Breast epithelium (tissue), 4 donors: ENCODE measurements around the gene GLRX. TPM values are rescaled to one million over a fixed set of nuclear protein-coding genes. Genes with fewer than 3 reads are reported as not detected.
A peak's percentile ranks its signal among the peaks of the same experiment; 100 is the strongest.

Experiments
- DNase-seq, 2 donors: peaks; one replicate each; pipeline ENCODE4 v3.0.0-alpha.2; 2019; ENCODE audit warnings: low spot score in 2 of 2
- H3K27ac ChIP-seq, 2 donors: fragments of 200-600 bp; sonication (generic) in 1 of 2; one replicate each; pipeline ENCODE4 v1.5.1; 2016 to 2019; ENCODE audit warnings: mild to moderate bottlenecking in 1 of 2
- H3K27me3 ChIP-seq, 2 donors: fragments of 200-600 bp; sonication (generic) in 1 of 2; one replicate each; pipeline versions ENCODE4 v1.5.1 to v1.6.0; 2017 to 2019; ENCODE audit warnings: control low read depth in 1 of 2, mild to moderate bottlenecking in 1 of 2
- H3K36me3 ChIP-seq: fragments of 200-600 bp; one replicate; pipeline ENCODE4 v1.5.1; 2019
- H3K4me1 ChIP-seq, 2 donors: fragments of 200-600 bp; sonication (generic); one replicate each; pipeline ENCODE4 v1.5.1; 2016 to 2019; ENCODE audit warnings: control low read depth in 1 of 2
- H3K4me3 ChIP-seq, 3 donors: fragments of 200-600 bp; sonication (generic); 1 replicate in 2 of 3; 2 replicates in 1 of 3; pipeline ENCODE4 v1.5.1; 2016 to 2019; ENCODE audit warnings: mild to moderate bottlenecking in 3 of 3, moderate library complexity in 2 of 3
- H3K9me3 ChIP-seq, 2 donors: fragments of 200-600 bp; sonication (generic) in 1 of 2; one replicate each; pipeline ENCODE4 v1.5.1; 2016 to 2019; ENCODE audit warnings: control low read depth in 1 of 2
- POLR2A ChIP-seq: fragments of 450-650 bp; IDR thresholded peaks from one replicate; pipeline ENCODE4 v1.6.1; 2016; ENCODE audit warnings: antibody characterized with exemption, mild to moderate bottlenecking, moderate library complexity
- POLR2AphosphoS5 ChIP-seq, 3 donors: sonication (generic); formaldehyde crosslinking; IDR thresholded peaks; one replicate each; pipeline ENCODE4 v1.6.1; 2017; ENCODE audit warnings: antibody characterized with exemption in 3 of 3
- intact Hi-C: fragments of 100-400 bp; cut with DNase I; formaldehyde crosslinking; loops from one replicate; pipeline ENCODE4 v1.15.1; 2023; ENCODE audit warnings: low total_unique reads
- total RNA-seq, 3 donors: library from RNA; depleted of rRNA; stranded (reverse); fragments of >200 nt; gene quantifications; one replicate each; pipeline ENCODE4 v1.1.0, GENCODE V29; 2016
- TF ChIP-seq, protein P1 (sequence below), 3 donors: fragments of 450-650 bp; IDR thresholded peaks; one replicate each; pipeline ENCODE4 v1.5.1; 2016 to 2017; ENCODE audit warnings: antibody characterized with exemption in 3 of 3, mild to moderate bottlenecking in 3 of 3, moderate library complexity in 3 of 3

The GLRX gene
- total RNA-seq, 3 donors from 2014 or later: 42.1 to 106 (median 72.8) TPM

GRCh38 chr5:95780597-95780996, 41.9 kb downstream of the GLRX start:
- no peaks in the 10 kb centered on the region for H3K36me3 ChIP-seq
- no peak overlapping the region for H3K4me3 ChIP-seq
- no peak for DNase-seq
- H3K27me3 ChIP-seq: no peaks in the 10 kb centered on the region
- peak overlapping the region; percentile 5 to 32 for H3K27ac ChIP-seq
- TF ChIP-seq POLR2AphosphoS5 (IDR thresholded peaks at IDR 0.05) (no peak), POLR2A (no peak)
- TF ChIP-seq, protein P1, sequence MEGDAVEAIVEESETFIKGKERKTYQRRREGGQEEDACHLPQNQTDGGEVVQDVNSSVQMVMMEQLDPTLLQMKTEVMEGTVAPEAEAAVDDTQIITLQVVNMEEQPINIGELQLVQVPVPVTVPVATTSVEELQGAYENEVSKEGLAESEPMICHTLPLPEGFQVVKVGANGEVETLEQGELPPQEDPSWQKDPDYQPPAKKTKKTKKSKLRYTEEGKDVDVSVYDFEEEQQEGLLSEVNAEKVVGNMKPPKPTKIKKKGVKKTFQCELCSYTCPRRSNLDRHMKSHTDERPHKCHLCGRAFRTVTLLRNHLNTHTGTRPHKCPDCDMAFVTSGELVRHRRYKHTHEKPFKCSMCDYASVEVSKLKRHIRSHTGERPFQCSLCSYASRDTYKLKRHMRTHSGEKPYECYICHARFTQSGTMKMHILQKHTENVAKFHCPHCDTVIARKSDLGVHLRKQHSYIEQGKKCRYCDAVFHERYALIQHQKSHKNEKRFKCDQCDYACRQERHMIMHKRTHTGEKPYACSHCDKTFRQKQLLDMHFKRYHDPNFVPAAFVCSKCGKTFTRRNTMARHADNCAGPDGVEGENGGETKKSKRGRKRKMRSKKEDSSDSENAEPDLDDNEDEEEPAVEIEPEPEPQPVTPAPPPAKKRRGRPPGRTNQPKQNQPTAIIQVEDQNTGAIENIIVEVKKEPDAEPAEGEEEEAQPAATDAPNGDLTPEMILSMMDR (IDR thresholded peaks at IDR 0.05): no peak
- no peaks in the 10 kb centered on the region for H3K9me3 ChIP-seq
- intact Hi-C loops: loop anchor here (5.0 kb wide), 1 partner anchor 67 kb away; no protein-coding TSS in a partner anchor
- no peaks in the 10 kb centered on the region for H3K4me1 ChIP-seq

- TF ChIP-seq, protein P1 (IDR thresholded peaks at IDR 0.05): no peak
- TF ChIP-seq POLR2AphosphoS5 (IDR thresholded peaks at IDR 0.05) (no peak), POLR2A (no peak)
- H3K4me1 ChIP-seq: no peaks in the 10 kb centered on the region
- H3K9me3 ChIP-seq: no peaks in the 10 kb centered on the region
- H3K4me3 ChIP-seq: no peak overlapping the region
- intact Hi-C loops: loop anchor here (5.0 kb wide), 1 partner anchor 68 kb away; no protein-coding TSS in a partner anchor
- no peaks in the 10 kb centered on the region for H3K27me3 ChIP-seq
- H3K36me3 ChIP-seq: no peaks in the 10 kb centered on the region
- peak overlapping the region in 1 of 2 donors; percentile 2 for H3K27ac ChIP-seq
- DNase-seq: no peak
Measured at GRCh38 chr5:95779611-95780010, 42.9 kb downstream of the GLRX start.

- Histone ChIP-seq H3K9me3 (no peaks in the 10 kb centered on the region), H3K4me3 (no peak overlapping the region), H3K4me1 (no peaks in the 10 kb centered on the region), H3K27ac (peak overlapping the region; percentile 2 to 10), H3K36me3 (no peaks in the 10 kb centered on the region), H3K27me3 (no peaks in the 10 kb centered on the region)
- intact Hi-C loops: no loop called here
- TF ChIP-seq, protein P1 (IDR thresholded peaks at IDR 0.05): no peak
- TF ChIP-seq POLR2A: no peak
- no peak for TF ChIP-seq POLR2AphosphoS5 (IDR thresholded peaks at IDR 0.05)
- no peak for DNase-seq
Measured at GRCh38 chr5:95778713-95779436, 43.7 kb downstream of the GLRX start.

DNA sequence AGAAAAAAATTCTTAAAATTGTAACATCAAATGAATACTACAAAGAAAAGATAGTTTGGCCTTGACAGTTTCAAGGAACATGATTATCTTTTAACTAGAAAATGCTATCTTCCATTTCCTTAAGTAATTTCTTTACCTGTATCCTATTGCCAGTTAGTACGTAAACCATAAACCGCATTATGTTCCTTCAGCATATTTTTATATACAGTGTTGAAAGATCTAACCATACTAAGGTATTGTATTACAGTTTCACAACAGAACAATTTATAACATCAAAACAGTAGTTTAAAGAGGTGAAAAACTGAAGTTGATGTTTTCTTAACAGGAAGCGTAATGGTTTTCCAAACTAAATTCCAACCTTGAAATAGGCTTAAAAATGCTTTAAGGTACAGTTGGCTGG, 45.1 kb downstream of the GLRX start:
- TF ChIP-seq POLR2A (no peak), POLR2AphosphoS5 (IDR thresholded peaks at IDR 0.05) (no peak)
- TF ChIP-seq, protein P1 (IDR thresholded peaks at IDR 0.05): no peak
- intact Hi-C loops: no loop called here
- Histone ChIP-seq H3K27me3 (no peaks in the 10 kb centered on the region), H3K9me3 (no peaks in the 10 kb centered on the region), H3K36me3 (no peaks in the 10 kb centered on the region), H3K4me1 (no peaks in the 10 kb centered on the region), H3K27ac (no peak overlapping the region), H3K4me3 (no peak overlapping the region)
- DNase-seq: no peak

GRCh38 chr5:95773335-95774059, 49.0 kb downstream of the GLRX start:
- no peaks in the 10 kb centered on the region for H3K4me1 ChIP-seq
- H3K9me3 ChIP-seq: no peaks in the 10 kb centered on the region
- no peaks in the 10 kb centered on the region for H3K36me3 ChIP-seq
- no peak overlapping the region for H3K4me3 ChIP-seq
- H3K27ac ChIP-seq: no peak overlapping the region
- H3K27me3 ChIP-seq: no peaks in the 10 kb centered on the region
- TF ChIP-seq, protein P1 (IDR thresholded peaks at IDR 0.05): no peak
- no peak for TF ChIP-seq POLR2AphosphoS5 (IDR thresholded peaks at IDR 0.05)
- no peak for TF ChIP-seq POLR2A
- DNase-seq: no peak
- intact Hi-C loops: no loop called here
